K562 (cell line): ENCODE measurements around the gene RALY. TPM values are rescaled to one million over a fixed set of nuclear protein-coding genes. Genes with fewer than 3 reads are reported as not detected.
A peak's percentile ranks its signal among the peaks of the same experiment; 100 is the strongest.

Experiments
- CHCHD3 ChIP-seq: fragments of 250-450 bp; sonication (Bioruptor Pico); IDR thresholded peaks from 2 replicates; pipeline ENCODE4 v2.1.2; 2022; ENCODE audit warnings: mild to moderate bottlenecking
- DNMT1 ChIP-seq: fragments of 450-650 bp; IDR thresholded peaks from 2 replicates; pipeline ENCODE4 v1.6.1; 2016; ENCODE audit warnings: antibody characterized with exemption, mild to moderate bottlenecking
- E2F3 ChIP-seq: fragments of 250-450 bp; sonication (Bioruptor Pico); IDR thresholded peaks from 2 replicates; pipeline ENCODE4 v1.4.0; 2020; ENCODE audit warnings: mild to moderate bottlenecking
- ELF1 ChIP-seq: fragments of 200-800 bp; sonication (Bioruptor generic); IDR thresholded peaks from 2 replicates; pipeline ENCODE4 v1.6.1; 2016; ENCODE audit warnings: missing genetic modification characterization, missing compliant biosample characterization
- EZH2 ChIP-seq: IDR thresholded peaks from 2 replicates; pipeline ENCODE4 v1.6.1; 2012; ENCODE audit warnings: low read depth, mild to moderate bottlenecking, inconsistent platforms, low read length, borderline replicate concordance
- HDAC6 ChIP-seq: IDR thresholded peaks from 2 replicates; pipeline ENCODE4 v1.6.1; 2012; ENCODE audit warnings: low read depth, mild to moderate bottlenecking, control low read depth, inconsistent platforms, low read length, moderate library complexity
- KAT2B ChIP-seq: IDR thresholded peaks from one replicate; pipeline ENCODE4 v1.6.1; 2012; ENCODE audit warnings: low read depth, mild to moderate bottlenecking, control low read depth, inconsistent platforms, low read length, moderate library complexity
- LEF1 ChIP-seq: fragments of 450-650 bp; IDR thresholded peaks from 2 replicates; pipeline ENCODE4 v1.6.1; 2016; ENCODE audit warnings: mild to moderate bottlenecking
- MAZ ChIP-seq, 2 experiments: fragments of 450-650 bp in 1 of 2; sonication (generic) in 1 of 2; formaldehyde crosslinking; IDR thresholded peaks in 1 of 2; conservative IDR thresholded peaks in 1 of 2; 2 replicates each; pipeline versions ENCODE4 v1.4.0 to v1.5.0; 2020; ENCODE audit warnings: mild to moderate bottlenecking in 1 of 2, missing genetic modification reagents in 1 of 2
- MLLT1 ChIP-seq, 2 experiments: fragments of 450-650 bp; IDR thresholded peaks; 2 replicates each; pipeline ENCODE4 v1.6.1; 2016
- NFE2 ChIP-seq: IDR thresholded peaks from 2 replicates; pipeline ENCODE4 v1.6.1; 2014; ENCODE audit warnings: antibody characterized with exemption, low read depth
- NR2C2 ChIP-seq, 2 experiments: fragments of 200-800 bp in 1 of 2; sonication (Bioruptor generic) in 1 of 2; sonication (generic) in 1 of 2; formaldehyde crosslinking in 1 of 2; IDR thresholded peaks; 2 replicates each; pipeline versions ENCODE4 v1.6.1 to v1.8.0; 2016 to 2022; ENCODE audit warnings: mild to moderate bottlenecking in 1 of 2, missing compliant biosample characterization in 1 of 2, missing genetic modification characterization in 1 of 2, missing genetic modification reagents in 1 of 2
- PHF20 ChIP-seq: fragments of 450-650 bp; IDR thresholded peaks from 2 replicates; pipeline ENCODE4 v1.6.1; 2018; ENCODE audit not compliant: partially characterized antibody
- PKNOX1 ChIP-seq: fragments of 450-650 bp; IDR thresholded peaks from 2 replicates; pipeline ENCODE4 v1.6.1; 2016
- RUNX1 ChIP-seq: sonication (generic); IDR thresholded peaks from 2 replicates; pipeline ENCODE4 v1.6.1; 2016; ENCODE audit warnings: antibody characterized with exemption, low read depth
- SFPQ ChIP-seq: fragments of 200-400 bp; formaldehyde crosslinking; IDR thresholded peaks from 2 replicates; pipeline ENCODE4 v1.6.1; 2017; ENCODE audit warnings: mild to moderate bottlenecking, low read depth, low read length, moderate library complexity
- SRSF3 ChIP-seq: fragments of 200-400 bp; formaldehyde crosslinking; IDR thresholded peaks from 2 replicates; pipeline ENCODE4 v1.6.1; 2016; ENCODE audit warnings: mild to moderate bottlenecking, low read length, moderate library complexity; ENCODE audit not compliant: insufficient read depth
- TBL1XR1 ChIP-seq, 2 experiments: IDR thresholded peaks; 2 replicates each; pipeline ENCODE4 v1.6.1; 2012; ENCODE audit warnings: improper control_type of control experiment in 2 of 2, low read length in 2 of 2, mild to moderate bottlenecking in 1 of 2
- ZKSCAN1 ChIP-seq: fragments of 150-350 bp; IDR thresholded peaks from 2 replicates; pipeline ENCODE4 v1.6.1; 2016; ENCODE audit warnings: low read depth, low read length
- ZNF165 ChIP-seq: fragments of 250-450 bp; sonication (Bioruptor Pico); IDR thresholded peaks from 2 replicates; pipeline ENCODE4 v1.4.0; 2020; ENCODE audit warnings: borderline replicate concordance
- ZNF347 ChIP-seq: fragments of 450-650 bp; formaldehyde crosslinking; IDR thresholded peaks from 2 replicates; pipeline ENCODE4 v1.4.0; 2020; ENCODE audit warnings: low read depth, mild to moderate bottlenecking, moderate library complexity
- ZNF395 ChIP-seq: fragments of 200-800 bp; sonication (Bioruptor generic); IDR thresholded peaks from 2 replicates; pipeline ENCODE4 v1.6.1; 2017; ENCODE audit warnings: missing genetic modification characterization, missing compliant biosample characterization
- ZNF436 ChIP-seq: fragments of 250-450, 450-650 bp; sonication (Bioruptor Pico); formaldehyde crosslinking; IDR thresholded peaks from 2 replicates; pipeline ENCODE4 v1.7.0; 2020; ENCODE audit warnings: mild to moderate bottlenecking
- polyA plus RNA-seq, 8 experiments: library from polyadenylated mRNA; depleted of rRNA in 4 of 8; stranded (reverse) in 5 of 8; unstranded in 3 of 8; fragments of >200 nt; fragmentation: Nextera tagmentation in 2 of 8; fragmentation: Illumina TruSeq in 1 of 8; extraction: Ambion mirVana in 2 of 8; extraction: Trizol in 1 of 8; gene quantifications; 2 replicates each; pipeline versions ENCODE4 v1.2.1 to v1.2.3, GENCODE V29; 2011 to 2014; ENCODE audit warnings: inconsistent platforms in 1 of 8, missing spikeins in 1 of 8
- total RNA-seq, 7 experiments: library from RNA; depleted of rRNA in 6 of 7; stranded (reverse); fragments of >200 nt in 6 of 7; fragmentation: Illumina TruSeq in 2 of 7; extraction: Trizol in 2 of 7; gene quantifications; 2 replicates each; pipeline versions ENCODE4 v1.2.1 to v1.2.3, GENCODE V29; 2011 to 2021; ENCODE audit warnings: low replicate concordance in 1 of 7

Gene RALY
- total and polyA plus RNA-seq, 9 of the 15 experiments (the other 6 are each of a cell fraction or from before 2014, with no cell fraction given), result 0.80 to 207 (median 128) TPM

GRCh38 chr20:34085544-34086040 lies 91.9 kb downstream of the RALY start (continued):
- TF ChIP-seq CHCHD3 (no peak), MAZ (CRISPR knock-in tag; conservative IDR thresholded peaks at IDR 0.05 in 1 of 2, IDR thresholded peaks at IDR 0.05 in 1 of 2) (peak in 1 of 2 experiments; percentile 46; a peak in 1 of 4 replicates), ELF1 (no peak), ZKSCAN1 (no peak), TBL1XR1 (IDR thresholded peaks at IDR 0.05; ENCODE audit: low read length in 2 of 2) (peak in 1 of 2 experiments; percentile 74; a peak in 2 of 4 replicates), SFPQ (no peak), LEF1 (peak; percentile 78), RUNX1 (no peak), DNMT1 (no peak), NR2C2 (CRISPR knock-in tag; IDR thresholded peaks at IDR 0.05) (no peak), NR2C2 (tag; IDR thresholded peaks at IDR 0.05) (no peak; the same call in 1 of the 2 replicates), MLLT1 (IDR thresholded peaks at IDR 0.05) (no peak), PHF20 (no peak), PKNOX1 (peak; percentile 67), NFE2 (peak; percentile 38; the same call in 1 of the 2 replicates), ZNF165 (no peak), E2F3 (no peak), SRSF3 (no peak), KAT2B (no peak), ZNF347 (no peak), EZH2 (no peak), ZNF436 (CRISPR knock-in tag) (no peak), HDAC6 (no peak), ZNF395 (CRISPR knock-in tag) (0 out of 2 replicates have a peak, but pooled peaks have one; percentile 43)
